Heart left ventricle (tissue), 16 donors: ENCODE results near the gene RAVER1. TPM values are rescaled to one million over a fixed set of nuclear protein-coding genes. Genes with fewer than 3 reads are reported as not detected.
A peak's percentile ranks its signal among the peaks of the same experiment; 100 is the strongest.

Experiments used
- ATAC-seq, 4 donors: fragments of 200-7000 bp; cut with Tn5 transposase; one replicate each; pipeline ENCODE4 v1.9.1; 2020 to 2022; ENCODE audit warnings: moderate library complexity in 4 of 4, mild to moderate bottlenecking in 3 of 4, moderate number of reproducible peaks in 1 of 4
- DNase-seq, 5 donors: peaks; one replicate each; pipeline ENCODE4 v3.0.0-alpha.2; 2020
- H3K27ac ChIP-seq, 12 donors: fragments of 200-600 bp; sonication (generic) in 4 of 12; one replicate each; pipeline versions ENCODE4 v1.5.0 to v1.8.0; 2016 to 2022; ENCODE audit warnings: mild to moderate bottlenecking in 2 of 12
- H3K27me3 ChIP-seq, 9 donors: fragments of 200-600 bp; sonication (generic) in 2 of 9; one replicate each; pipeline versions ENCODE4 v1.5.1 to v1.8.0; 2016 to 2022; ENCODE audit warnings: mild to moderate bottlenecking in 3 of 9
- H3K36me3 ChIP-seq, 9 donors: fragments of 200-600 bp; sonication (generic) in 2 of 9; one replicate each; pipeline versions ENCODE4 v1.5.0 to v1.8.0; 2018 to 2022; ENCODE audit warnings: mild to moderate bottlenecking in 2 of 9
- H3K4me1 ChIP-seq, 12 donors: fragments of 200-600 bp; sonication (generic) in 4 of 12; one replicate each; pipeline versions ENCODE4 v1.5.0 to v1.8.0; 2016 to 2022; ENCODE audit warnings: mild to moderate bottlenecking in 3 of 12
- H3K4me3 ChIP-seq, 12 donors: fragments of 200-600 bp; sonication (generic) in 4 of 12; one replicate each; pipeline versions ENCODE4 v1.5.0 to v1.8.0; 2017 to 2022; ENCODE audit warnings: mild to moderate bottlenecking in 9 of 12, moderate library complexity in 4 of 12
- H3K9me3 ChIP-seq, 12 donors: fragments of 200-600 bp; sonication (generic) in 4 of 12; one replicate each; pipeline versions ENCODE4 v1.5.0 to v1.8.0; 2016 to 2022; ENCODE audit warnings: mild to moderate bottlenecking in 1 of 12
- POLR2A ChIP-seq, 2 donors: fragments of 450-650 bp; IDR thresholded peaks; one replicate each; pipeline ENCODE4 v1.6.1; 2017; ENCODE audit warnings: antibody characterized with exemption in 2 of 2, mild to moderate bottlenecking in 2 of 2, moderate library complexity in 2 of 2
- WGBS, 4 donors: extraction: QIAGEN DNeasy Blood & Tissue Kit in 2 of 4; methylation state at CpG; one replicate each; pipeline versions ENCODE4 v1.1.5 to v1.1.7; 2013 to 2018; 5-methylcytosine and 5-hydroxymethylcytosine counted together
- intact Hi-C, 10 donors: fragments of 100-400 bp; cut with DNase I; formaldehyde crosslinking; loops; one replicate each; pipeline versions ENCODE4 v1.11.1 to v1.14.2; 2022
- polyA plus RNA-seq, 2 donors: library from polyadenylated mRNA; stranded (reverse); fragments of 200-250 nt; gene quantifications; one replicate each; pipeline ENCODE4 v1.2.3, GENCODE V29; 2013
- total RNA-seq, 9 donors: library from RNA; depleted of rRNA in 2 of 9; stranded (reverse); fragments of >200 nt in 2 of 9; fragmentation: NEBNext Ultra II Directional in 3 of 9; extraction: Animal tissue kit (Norgen Biotek cat#: 25700) in 3 of 9; gene quantifications; one replicate each; pipeline versions ENCODE4 v1.1.0 to v1.2.4, GENCODE V29; 2016 to 2023
- TF ChIP-seq, protein P1 (sequence below), 12 donors: fragments of 200-600 bp; sonication (generic) in 4 of 12; IDR thresholded peaks; one replicate each; pipeline versions ENCODE4 v1.5.0 to v1.8.0; 2018 to 2022; ENCODE audit warnings: antibody characterized with exemption in 12 of 12, mild to moderate bottlenecking in 5 of 12
- donor health status: ischemic (EF 13 %, LVEDD 7.1; RV severe dilation, severe dysfunction).
- donor health status: healthy with polysubstance abuse.
- donor health status: DM: no; HTN: yes; CAD: no.
- donor health status: DM: no; HTN: no; CAD: no.
- donor health status: ischemic (EF 25% LVEDD 6.9; RV normal size, moderate dysfunction).
- donor health status: ischemic (EF 25% LVEDD 5.7; RV mildly dilated, moderate dysfunction).
- donor health status: healthy.
- donor health status: DM: yes; HTN: yes; CAD: no.
- donor health status: ischemic (EF 35%, LVEDD 5.7; RV mildly dilated, moderate dysfunction).
- donor health status: nonischemic (EF 11% LVEDD 7.7; RV severe dilation, severe dysfunction).
- donor health status: DM: yes; HTN: yes; CAD: no.
- donor health status: PGD.
- donor health status: ischemic (EF 29% LVEDD 5.4; RV normal size, mild dysfunction).
- donor health status: nonischemic (EF 23%, LVEDD 6.1; RV moderate dilation, normal function).

RAVER1 gene
- total and polyA plus RNA-seq, 11 donors, result 5.9 to 22.5 (median 14.0) TPM

DNA sequence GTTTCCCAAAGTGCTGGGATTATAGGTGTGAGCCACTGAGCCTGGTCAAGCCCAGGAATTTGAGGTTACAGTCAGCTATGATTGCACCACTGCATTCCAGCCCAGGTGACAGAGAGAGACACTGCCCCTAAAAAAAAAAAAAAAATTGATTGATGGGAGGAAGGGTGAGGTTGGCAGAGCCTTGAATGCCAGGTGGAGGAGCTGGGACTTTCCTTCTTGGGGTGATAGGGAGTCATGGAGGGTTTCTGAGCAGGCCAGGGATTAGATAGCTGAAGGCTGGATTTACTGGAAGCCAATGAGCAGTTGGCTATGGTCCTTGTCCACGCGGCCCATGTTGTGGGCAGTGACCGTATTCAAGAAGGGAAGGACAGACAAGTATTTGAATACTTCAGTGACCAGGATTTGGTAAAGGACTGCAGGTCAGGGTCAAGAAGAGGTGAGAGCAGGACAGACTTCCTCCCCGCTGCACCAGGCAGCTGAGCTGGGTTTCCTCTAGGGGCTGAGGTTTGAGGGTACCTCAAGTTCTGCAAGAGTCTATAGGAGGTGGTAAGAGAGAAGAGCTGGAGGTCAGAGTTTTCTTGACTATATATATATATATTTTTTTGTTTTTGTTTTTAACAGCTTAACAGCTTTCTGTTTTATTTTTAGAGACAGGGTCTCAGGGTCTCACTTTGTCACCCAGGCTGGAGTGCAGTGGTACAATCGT lies 53.4 kb downstream of the RAVER1 start:
- no peaks in the 10 kb centered on the region for H3K27me3 ChIP-seq
- DNase-seq (no peak), ATAC-seq (no peak)
- no peak for TF ChIP-seq POLR2A (IDR thresholded peaks at IDR 0.05)
- TF ChIP-seq, protein P1, sequence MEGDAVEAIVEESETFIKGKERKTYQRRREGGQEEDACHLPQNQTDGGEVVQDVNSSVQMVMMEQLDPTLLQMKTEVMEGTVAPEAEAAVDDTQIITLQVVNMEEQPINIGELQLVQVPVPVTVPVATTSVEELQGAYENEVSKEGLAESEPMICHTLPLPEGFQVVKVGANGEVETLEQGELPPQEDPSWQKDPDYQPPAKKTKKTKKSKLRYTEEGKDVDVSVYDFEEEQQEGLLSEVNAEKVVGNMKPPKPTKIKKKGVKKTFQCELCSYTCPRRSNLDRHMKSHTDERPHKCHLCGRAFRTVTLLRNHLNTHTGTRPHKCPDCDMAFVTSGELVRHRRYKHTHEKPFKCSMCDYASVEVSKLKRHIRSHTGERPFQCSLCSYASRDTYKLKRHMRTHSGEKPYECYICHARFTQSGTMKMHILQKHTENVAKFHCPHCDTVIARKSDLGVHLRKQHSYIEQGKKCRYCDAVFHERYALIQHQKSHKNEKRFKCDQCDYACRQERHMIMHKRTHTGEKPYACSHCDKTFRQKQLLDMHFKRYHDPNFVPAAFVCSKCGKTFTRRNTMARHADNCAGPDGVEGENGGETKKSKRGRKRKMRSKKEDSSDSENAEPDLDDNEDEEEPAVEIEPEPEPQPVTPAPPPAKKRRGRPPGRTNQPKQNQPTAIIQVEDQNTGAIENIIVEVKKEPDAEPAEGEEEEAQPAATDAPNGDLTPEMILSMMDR (IDR thresholded peaks at IDR 0.05), result no peak
- no peak overlapping the region for H3K4me3 ChIP-seq
- peaks cover 0 to 30% (median 0%) of the 10 kb centered on the region in 12 donors for H3K4me1 ChIP-seq
- H3K9me3 ChIP-seq, result no peaks in the 10 kb centered on the region
- WGBS, 4 donors, result 82 to 85% (median 84%) methylated on average over 5 of the region's 5 CpGs
- intact Hi-C loops, result no loop called here
- peaks cover 0 to 100% (median 38%) of the 10 kb centered on the region in 9 donors for H3K36me3 ChIP-seq
- no peak overlapping the region for H3K27ac ChIP-seq

DNA sequence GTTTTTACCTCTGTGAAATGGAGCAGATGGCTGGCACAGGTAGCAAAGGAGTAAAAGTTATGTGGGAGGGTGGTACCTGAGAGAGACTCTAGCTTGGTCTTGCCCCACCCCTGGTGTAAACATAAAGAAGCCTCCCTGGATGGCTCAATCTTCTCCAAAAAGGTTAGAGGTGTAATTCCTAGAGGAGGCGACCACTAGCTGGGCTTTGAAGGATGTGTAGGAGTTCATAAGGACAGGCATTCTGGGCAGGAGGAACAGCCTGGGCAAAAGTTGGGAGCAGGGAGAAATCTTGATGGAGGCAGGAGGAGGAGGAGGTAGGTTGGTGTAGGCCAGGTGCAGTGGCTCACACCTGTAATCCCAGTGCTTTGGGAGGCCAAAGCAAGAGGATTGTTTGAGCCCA lies 54.4 kb downstream of the RAVER1 start:
- Histone ChIP-seq H3K36me3 (peaks cover 0 to 99% (median 34%) of the 10 kb centered on the region in 9 donors), H3K9me3 (no peaks in the 10 kb centered on the region), H3K4me1 (peaks cover 0 to 34% (median 0%) of the 10 kb centered on the region in 12 donors), H3K27me3 (no peaks in the 10 kb centered on the region), H3K27ac (no peak overlapping the region), H3K4me3 (no peak overlapping the region)
- no peak for TF ChIP-seq POLR2A (IDR thresholded peaks at IDR 0.05)
- TF ChIP-seq, protein P1 (IDR thresholded peaks at IDR 0.05), result no peak
- ATAC-seq (no peak), DNase-seq (no peak)
- intact Hi-C loops, result no loop called here
- 95 to 100% (median 98%) methylated on average over 1 of the region's 1 CpG for WGBS, 4 donors

- H3K4me1 ChIP-seq, result peaks cover 0 to 42% (median 0%) of the 10 kb centered on the region in 12 donors
- TF ChIP-seq POLR2A (IDR thresholded peaks at IDR 0.05), result no peak
- TF ChIP-seq, protein P1 (IDR thresholded peaks at IDR 0.05), result no peak
- peaks cover 0 to 90% (median 28%) of the 10 kb centered on the region in 9 donors for H3K36me3 ChIP-seq
- H3K27ac ChIP-seq, result no peak overlapping the region
- DNase-seq (no peak), ATAC-seq (no peak)
- H3K27me3 ChIP-seq, result no peaks in the 10 kb centered on the region
- no peak overlapping the region for H3K4me3 ChIP-seq
- WGBS, 4 donors, result 89 to 91% (median 90%) methylated on average over 9 of the region's 9 CpGs
- H3K9me3 ChIP-seq, result no peaks in the 10 kb centered on the region
- intact Hi-C loops, result no loop called here
Measured at GRCh38 chr19:10277795-10278589, 55.3 kb downstream of the RAVER1 start.

DNA sequence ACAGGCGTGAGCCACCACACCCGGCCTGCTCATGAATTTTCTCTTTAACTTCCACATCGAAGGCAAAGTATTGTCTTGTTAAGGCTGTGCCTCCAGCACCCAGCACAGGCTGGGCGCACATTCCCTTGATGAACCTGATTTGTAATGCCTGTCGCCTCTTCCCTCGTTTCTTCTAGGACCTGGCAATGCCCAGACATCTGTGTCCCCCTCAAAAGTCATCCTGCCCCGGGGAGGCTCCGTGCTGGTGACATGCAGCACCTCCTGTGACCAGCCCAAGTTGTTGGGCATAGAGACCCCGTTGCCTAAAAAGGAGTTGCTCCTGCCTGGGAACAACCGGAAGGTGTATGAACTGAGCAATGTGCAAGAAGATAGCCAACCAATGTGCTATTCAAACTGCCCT lies 58.7 kb downstream of the RAVER1 start:
- intact Hi-C loops, result loop anchor here in 2 of 10 donors (5.0 kb wide), 1 partner anchor 58 kb away; the partner anchor contains the start of gene RAVER1 (in 2 of the 2)
- no peak for ATAC-seq
- Histone ChIP-seq H3K4me1 (peaks cover 0 to 64% (median 8%) of the 10 kb centered on the region in 12 donors), H3K9me3 (no peaks in the 10 kb centered on the region), H3K27me3 (peaks cover 0 to 21% (median 3%) of the 10 kb centered on the region in 9 donors), H3K4me3 (peak overlapping the region in 1 of 12 donors; percentile 78), H3K27ac (no peak overlapping the region), H3K36me3 (peaks cover 0 to 60% (median 20%) of the 10 kb centered on the region in 9 donors)
- no peak for DNase-seq
- no peak for TF ChIP-seq POLR2A (IDR thresholded peaks at IDR 0.05)
- TF ChIP-seq, protein P1 (IDR thresholded peaks at IDR 0.05), result no peak
- 82 to 87% (median 84%) methylated on average over 10 of the region's 10 CpGs for WGBS, 4 donors
